Measurements from ENCODE around the gene ALG12.

The ALG12 gene

DNA sequence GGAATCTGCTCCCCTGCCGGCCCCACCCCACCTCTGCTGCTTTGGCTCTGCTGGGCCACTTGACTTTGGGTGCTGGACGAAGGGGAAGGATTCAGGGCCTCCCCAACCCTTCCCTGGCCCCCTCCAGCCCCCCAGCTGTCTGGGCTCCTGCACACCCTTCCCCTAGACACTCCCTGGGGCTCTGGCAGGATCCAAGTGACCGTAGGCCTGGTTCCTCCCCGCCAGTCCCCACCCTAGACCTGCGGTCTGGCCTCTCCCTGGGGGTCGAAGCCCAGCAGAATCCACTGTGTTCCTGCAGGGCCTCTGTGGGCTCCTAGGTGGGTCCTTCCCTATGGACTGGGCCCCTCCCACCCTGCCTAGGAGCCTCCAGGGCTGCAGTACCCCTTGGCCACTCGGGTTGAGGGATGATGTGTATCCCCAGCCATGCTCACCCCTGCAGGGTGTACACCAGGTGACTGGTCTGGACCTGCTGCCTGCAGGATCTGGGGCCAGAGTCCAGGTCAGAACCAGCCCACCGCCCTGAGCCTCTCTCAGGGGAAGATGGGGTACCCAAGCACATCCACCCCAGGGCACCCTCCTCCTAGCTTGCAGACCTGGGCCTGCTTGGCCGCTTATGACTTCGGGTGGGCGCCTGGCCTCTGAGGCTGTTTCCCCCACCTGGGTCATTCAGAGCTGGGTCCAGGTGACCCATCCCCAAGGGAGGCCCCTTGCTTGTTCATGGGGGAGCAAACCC is 48.0 kb upstream of the ALG12 start:
- no peak for TF ChIP-seq ZBTB7A (IDR thresholded peaks at IDR 0.05; ENCODE audit: low read depth)
- TF ChIP-seq FOXM1 (IDR thresholded peaks at IDR 0.05; ENCODE audit: borderline replicate concordance, low read depth) = no peak
- no peak for TF ChIP-seq EP300 (IDR thresholded peaks at IDR 0.05; ENCODE audit: borderline replicate concordance)
- no peak for TF ChIP-seq YY1 (IDR thresholded peaks at IDR 0.05; ENCODE audit: low read depth)
- TF ChIP-seq CEBPB (IDR thresholded peaks at IDR 0.05) = no peak

DNA sequence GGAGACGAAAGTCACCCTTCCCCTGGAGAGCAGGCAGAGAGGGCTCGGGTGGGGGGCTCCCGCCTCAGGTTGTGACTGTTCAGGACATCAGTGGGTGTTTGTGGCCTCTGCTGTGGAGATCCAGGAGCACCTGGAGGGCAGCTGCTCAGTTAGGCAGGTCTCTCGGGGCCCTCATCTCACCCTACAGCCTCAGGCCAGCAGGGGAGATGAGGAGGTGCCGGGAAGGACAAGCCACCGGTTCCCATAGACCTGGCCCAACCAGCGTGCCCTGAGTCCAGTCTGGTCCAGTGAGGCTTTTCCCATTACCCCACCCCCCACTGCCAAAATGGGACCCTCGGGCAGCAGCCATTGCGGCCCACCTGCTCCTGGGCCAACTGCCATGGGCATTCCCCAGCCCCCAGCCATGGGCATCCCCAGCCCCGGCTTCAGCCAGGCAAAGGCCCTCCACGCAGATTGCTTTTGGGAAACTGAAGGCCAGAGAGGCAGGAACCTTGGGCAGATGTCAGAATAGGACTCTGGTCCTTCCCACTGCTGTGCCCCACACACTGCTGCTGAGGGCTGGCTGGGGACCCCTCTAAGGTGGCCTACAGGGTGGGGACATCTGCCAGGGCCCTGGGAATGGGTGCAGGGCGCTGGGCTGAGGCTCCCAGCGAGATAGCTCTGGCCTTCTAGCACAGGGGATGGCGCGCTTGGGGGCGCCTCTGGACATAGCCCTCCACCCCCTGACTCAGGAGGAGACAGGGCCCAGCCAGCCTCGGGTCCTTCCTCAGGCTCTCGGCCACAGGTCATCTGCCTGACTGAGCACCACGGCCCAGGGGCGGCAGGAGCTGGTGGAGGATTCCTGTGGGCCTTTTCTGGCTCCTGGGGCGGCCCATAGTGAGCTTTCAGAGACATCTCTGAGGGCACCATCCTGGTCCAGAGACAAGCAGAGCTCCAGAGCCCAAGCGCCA is 47.1 kb upstream of the ALG12 start:
- TF ChIP-seq, protein P1, sequence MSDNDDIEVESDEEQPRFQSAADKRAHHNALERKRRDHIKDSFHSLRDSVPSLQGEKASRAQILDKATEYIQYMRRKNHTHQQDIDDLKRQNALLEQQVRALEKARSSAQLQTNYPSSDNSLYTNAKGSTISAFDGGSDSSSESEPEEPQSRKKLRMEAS (IDR thresholded peaks at IDR 0.05) = no peak
- no peak for TF ChIP-seq FOXM1 (IDR thresholded peaks at IDR 0.05; ENCODE audit: borderline replicate concordance, low read depth)
- no peak for TF ChIP-seq EP300 (IDR thresholded peaks at IDR 0.05; ENCODE audit: borderline replicate concordance)
- TF ChIP-seq, protein P2, sequence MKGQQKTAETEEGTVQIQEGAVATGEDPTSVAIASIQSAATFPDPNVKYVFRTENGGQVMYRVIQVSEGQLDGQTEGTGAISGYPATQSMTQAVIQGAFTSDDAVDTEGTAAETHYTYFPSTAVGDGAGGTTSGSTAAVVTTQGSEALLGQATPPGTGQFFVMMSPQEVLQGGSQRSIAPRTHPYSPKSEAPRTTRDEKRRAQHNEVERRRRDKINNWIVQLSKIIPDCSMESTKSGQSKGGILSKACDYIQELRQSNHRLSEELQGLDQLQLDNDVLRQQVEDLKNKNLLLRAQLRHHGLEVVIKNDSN (IDR thresholded peaks at IDR 0.05) = no peak
- TF ChIP-seq CREB1 (IDR thresholded peaks at IDR 0.05; ENCODE audit: low read depth) = no peak

DNA sequence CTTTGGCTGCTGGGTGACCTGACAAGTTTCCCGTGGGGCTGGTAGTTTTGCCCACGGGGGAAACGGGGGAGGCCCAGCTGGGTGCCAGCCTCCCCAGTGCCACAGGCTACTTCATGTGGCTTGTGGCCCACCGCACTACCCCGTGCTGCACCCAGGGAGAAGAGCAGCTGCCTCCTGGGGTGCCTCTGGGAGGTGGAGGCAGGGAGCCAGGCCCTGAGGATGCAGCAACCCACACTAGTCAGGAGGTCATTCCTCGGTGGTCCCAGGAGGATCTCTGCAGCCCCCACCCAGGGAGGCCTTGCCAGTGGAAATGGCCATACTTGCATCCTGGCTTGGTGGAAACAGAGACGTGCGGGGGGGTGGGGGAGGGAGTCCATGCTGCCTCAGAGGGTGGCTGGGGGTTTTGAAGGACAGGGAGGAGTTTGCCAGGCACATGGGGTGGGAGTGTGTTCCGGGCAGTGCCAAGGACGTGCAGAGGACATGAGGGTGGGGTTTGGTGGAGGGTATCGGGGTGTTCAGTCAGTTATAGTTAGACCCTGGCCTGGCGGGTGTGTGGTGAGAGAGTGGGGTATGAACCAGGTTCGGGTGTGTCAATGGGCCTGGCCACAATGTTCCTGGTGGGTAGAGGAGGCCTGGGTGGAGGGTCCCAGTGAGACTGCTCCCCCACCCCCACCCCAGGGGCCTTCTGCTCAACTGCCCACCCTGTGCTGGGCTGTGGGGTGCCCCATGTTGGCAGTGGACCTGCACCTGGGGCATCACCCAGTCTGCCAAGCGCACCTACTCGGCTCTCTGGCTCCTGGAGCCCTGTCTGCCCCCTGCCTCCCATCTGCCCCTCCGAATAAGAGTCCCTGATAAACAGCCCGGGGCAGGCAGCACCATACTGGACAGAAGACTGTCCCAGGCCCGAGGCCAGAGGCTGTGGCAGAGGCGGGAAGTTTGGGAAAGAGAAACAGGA is 46.2 kb upstream of the ALG12 start:
- TF ChIP-seq YY1 (IDR thresholded peaks at IDR 0.05; ENCODE audit: low read depth) (no peak), NFIC (IDR thresholded peaks at IDR 0.05) (no peak), ZBTB7A (IDR thresholded peaks at IDR 0.05; ENCODE audit: low read depth) (no peak), RAD21 (IDR thresholded peaks at IDR 0.05; ENCODE audit: low read depth) (no peak), EGR1 (IDR thresholded peaks at IDR 0.05) (no peak), EP300 (IDR thresholded peaks at IDR 0.05; ENCODE audit: borderline replicate concordance) (no peak)

DNA sequence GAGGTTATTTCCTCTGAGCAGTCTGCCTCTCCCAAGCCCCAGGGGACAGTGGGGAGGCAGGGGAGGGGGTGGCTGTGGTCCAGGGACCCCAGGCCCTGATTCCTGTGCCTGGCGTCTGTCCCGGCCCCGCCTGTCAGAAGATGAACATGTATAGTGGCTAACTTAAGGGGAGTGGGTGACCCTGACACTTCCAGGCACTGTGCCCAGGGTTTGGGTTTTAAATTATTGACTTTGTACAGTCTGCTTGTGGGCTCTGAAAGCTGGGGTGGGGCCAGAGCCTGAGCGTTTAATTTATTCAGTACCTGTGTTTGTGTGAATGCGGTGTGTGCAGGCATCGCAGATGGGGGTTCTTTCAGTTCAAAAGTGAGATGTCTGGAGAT is 45.4 kb upstream of the ALG12 start:
- TF ChIP-seq CEBPB (IDR thresholded peaks at IDR 0.05) (no peak), FOXM1 (IDR thresholded peaks at IDR 0.05; ENCODE audit: borderline replicate concordance, low read depth) (no peak), EP300 (IDR thresholded peaks at IDR 0.05; ENCODE audit: borderline replicate concordance) (no peak), NFIC (IDR thresholded peaks at IDR 0.05) (no peak), ZBTB7A (IDR thresholded peaks at IDR 0.05; ENCODE audit: low read depth) (no peak), EGR1 (IDR thresholded peaks at IDR 0.05) (no peak), TCF12 (IDR thresholded peaks at IDR 0.05; ENCODE audit: low read depth) (no peak), TEAD4 (IDR thresholded peaks at IDR 0.05) (no peak), YY1 (IDR thresholded peaks at IDR 0.05; ENCODE audit: low read depth) (no peak), CREB1 (IDR thresholded peaks at IDR 0.05; ENCODE audit: low read depth) (no peak), TAF1 (IDR thresholded peaks at IDR 0.05; ENCODE audit: low read depth) (no peak), RAD21 (IDR thresholded peaks at IDR 0.05; ENCODE audit: low read depth) (no peak)
- TF ChIP-seq, protein P3, sequence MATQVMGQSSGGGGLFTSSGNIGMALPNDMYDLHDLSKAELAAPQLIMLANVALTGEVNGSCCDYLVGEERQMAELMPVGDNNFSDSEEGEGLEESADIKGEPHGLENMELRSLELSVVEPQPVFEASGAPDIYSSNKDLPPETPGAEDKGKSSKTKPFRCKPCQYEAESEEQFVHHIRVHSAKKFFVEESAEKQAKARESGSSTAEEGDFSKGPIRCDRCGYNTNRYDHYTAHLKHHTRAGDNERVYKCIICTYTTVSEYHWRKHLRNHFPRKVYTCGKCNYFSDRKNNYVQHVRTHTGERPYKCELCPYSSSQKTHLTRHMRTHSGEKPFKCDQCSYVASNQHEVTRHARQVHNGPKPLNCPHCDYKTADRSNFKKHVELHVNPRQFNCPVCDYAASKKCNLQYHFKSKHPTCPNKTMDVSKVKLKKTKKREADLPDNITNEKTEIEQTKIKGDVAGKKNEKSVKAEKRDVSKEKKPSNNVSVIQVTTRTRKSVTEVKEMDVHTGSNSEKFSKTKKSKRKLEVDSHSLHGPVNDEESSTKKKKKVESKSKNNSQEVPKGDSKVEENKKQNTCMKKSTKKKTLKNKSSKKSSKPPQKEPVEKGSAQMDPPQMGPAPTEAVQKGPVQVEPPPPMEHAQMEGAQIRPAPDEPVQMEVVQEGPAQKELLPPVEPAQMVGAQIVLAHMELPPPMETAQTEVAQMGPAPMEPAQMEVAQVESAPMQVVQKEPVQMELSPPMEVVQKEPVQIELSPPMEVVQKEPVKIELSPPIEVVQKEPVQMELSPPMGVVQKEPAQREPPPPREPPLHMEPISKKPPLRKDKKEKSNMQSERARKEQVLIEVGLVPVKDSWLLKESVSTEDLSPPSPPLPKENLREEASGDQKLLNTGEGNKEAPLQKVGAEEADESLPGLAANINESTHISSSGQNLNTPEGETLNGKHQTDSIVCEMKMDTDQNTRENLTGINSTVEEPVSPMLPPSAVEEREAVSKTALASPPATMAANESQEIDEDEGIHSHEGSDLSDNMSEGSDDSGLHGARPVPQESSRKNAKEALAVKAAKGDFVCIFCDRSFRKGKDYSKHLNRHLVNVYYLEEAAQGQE (IDR thresholded peaks at IDR 0.05; ENCODE audit: low read depth) = no peak
- TF ChIP-seq, protein P1 (IDR thresholded peaks at IDR 0.05) = no peak
- TF ChIP-seq, protein P2 (IDR thresholded peaks at IDR 0.05) = no peak

DNA sequence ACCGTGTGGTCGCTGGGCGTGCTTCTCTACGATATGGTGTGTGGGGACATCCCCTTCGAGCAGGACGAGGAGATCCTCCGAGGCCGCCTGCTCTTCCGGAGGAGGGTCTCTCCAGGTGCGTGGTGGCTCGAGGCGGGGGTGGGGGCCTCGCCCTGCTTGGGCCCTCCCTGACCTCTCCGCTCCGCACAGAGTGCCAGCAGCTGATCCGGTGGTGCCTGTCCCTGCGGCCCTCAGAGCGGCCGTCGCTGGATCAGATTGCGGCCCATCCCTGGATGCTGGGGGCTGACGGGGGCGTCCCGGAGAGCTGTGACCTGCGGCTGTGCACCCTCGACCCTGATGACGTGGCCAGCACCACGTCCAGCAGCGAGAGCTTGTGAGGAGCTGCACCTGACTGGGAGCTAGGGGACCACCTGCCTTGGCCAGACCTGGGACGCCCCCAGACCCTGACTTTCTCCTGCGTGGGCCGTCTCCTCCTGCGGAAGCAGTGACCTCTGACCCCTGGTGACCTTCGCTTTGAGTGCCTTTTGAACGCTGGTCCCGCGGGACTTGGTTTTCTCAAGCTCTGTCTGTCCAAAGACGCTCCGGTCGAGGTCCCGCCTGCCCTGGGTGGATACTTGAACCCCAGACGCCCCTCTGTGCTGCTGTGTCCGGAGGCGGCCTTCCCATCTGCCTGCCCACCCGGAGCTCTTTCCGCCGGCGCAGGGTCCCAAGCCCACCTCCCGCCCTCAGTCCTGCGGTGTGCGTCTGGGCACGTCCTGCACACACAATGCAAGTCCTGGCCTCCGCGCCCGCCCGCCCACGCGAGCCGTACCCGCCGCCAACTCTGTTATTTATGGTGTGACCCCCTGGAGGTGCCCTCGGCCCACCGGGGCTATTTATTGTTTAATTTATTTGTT is 44.8 kb upstream of the ALG12 start:
- TF ChIP-seq FOXM1 (IDR thresholded peaks at IDR 0.05; ENCODE audit: borderline replicate concordance, low read depth) (no peak), EGR1 (IDR thresholded peaks at IDR 0.05) (peak; percentile 51; the same call in 1 of the 2 replicates)

All from Ishikawa (cell line).